Measurements from ENCODE around the gene B4GALT1. TPM values are rescaled to one million over a fixed set of nuclear protein-coding genes. Genes with fewer than 3 reads are reported as not detected.

Gene B4GALT1
- total and polyA plus RNA-seq, 2 donors (not counting 3 experiments of a cell fraction or from before 2014, with no cell fraction given) = 61.4 to 66.5 TPM

DNA sequence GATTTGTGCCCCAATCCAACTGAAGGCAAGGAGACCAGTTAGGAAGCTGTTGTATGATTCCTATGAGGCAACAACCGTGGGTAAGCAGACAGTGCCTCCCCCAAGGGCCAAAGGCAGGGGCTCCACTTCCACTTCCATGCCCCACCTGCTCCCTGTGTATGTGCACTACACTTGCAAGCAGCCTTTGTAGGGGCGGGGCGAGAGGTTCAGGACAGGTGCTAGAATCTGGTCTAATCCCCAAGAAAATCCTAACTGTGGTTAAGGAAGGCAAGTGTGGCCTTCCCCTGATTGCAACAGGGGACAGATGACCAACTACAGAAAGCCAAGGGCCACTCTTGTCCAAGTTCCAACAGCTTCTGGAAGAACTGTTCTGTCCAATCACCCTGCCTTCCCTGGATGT, 41.7 kb downstream of the B4GALT1 start:
- no TSS peak for BruUV-seq (replicated peaks)
- H3K79me2 ChIP-seq (ENCODE audit: control insufficient read depth, insufficient read depth, low read length) = no peaks in the 10 kb centered on the region
- ChIA-PET CTCF (no interaction called here), POLR2A (no interaction called here)
- H3K9me1 ChIP-seq (replicated peaks; ENCODE audit: control insufficient read depth, extremely low read depth, insufficient read depth, low read length) = no peaks in the 10 kb centered on the region
- no peaks in the 10 kb centered on the region for H4K20me1 ChIP-seq (replicated peaks; ENCODE audit: control insufficient read depth, extremely low read depth, insufficient read depth, low read length)
- dilution Hi-C loops (cut with MboI; ENCODE audit: extremely low pct_ligation_motif_present, low sequenced_read_pairs) = no loop called here
- H3K4me1 ChIP-seq (ENCODE audit: control insufficient read depth, extremely low read depth, insufficient read depth, low read length) = peaks cover 4% of the 10 kb centered on the region
- intact Hi-C loops (cut with micrococcal nuclease) = no loop called here
- no peak overlapping the region for H2AFZ ChIP-seq (ENCODE audit: low read depth, low read length)
- no peak overlapping the region for H3K4me3 ChIP-seq (replicated peaks in 1 of 3; ENCODE audit: insufficient read depth in 1 of 3, low read depth in 1 of 3, low read length in 3 of 3)
- FAIRE-seq (no peak), DNase-seq (ENCODE audit: low read depth, low spot score) (no peak)
- no peak overlapping the region for H3K4me2 ChIP-seq (ENCODE audit: insufficient read depth, low read length)
- H3K36me3 ChIP-seq (ENCODE audit: control insufficient read depth in 2 of 2, extremely low read depth in 1 of 2, insufficient read depth in 2 of 2, low read length in 2 of 2) = peaks cover 0 to 6% of the 10 kb centered on the region in 2 experiments
- H3K27me3 ChIP-seq (ENCODE audit: control insufficient read depth in 2 of 2, insufficient read depth in 2 of 2, low read length in 2 of 2) = no peaks in the 10 kb centered on the region
- TF ChIP-seq POLR2AphosphoS5 (IDR thresholded peaks at IDR 0.05; ENCODE audit: insufficient read depth, low read depth, low read length) (no peak), JUN (IDR thresholded peaks at IDR 0.05; ENCODE audit: borderline replicate concordance, insufficient read depth, insufficient read length, low read depth) (no peak), MYC (IDR thresholded peaks at IDR 0.05; ENCODE audit: low read depth, low read length) (no peak), FOS (IDR thresholded peaks at IDR 0.05; ENCODE audit: borderline replicate concordance, insufficient read depth, low read length) (no peak), EZH2 (IDR thresholded peaks at IDR 0.05; ENCODE audit: borderline replicate concordance, low read depth, low read length, severe bottlenecking) (no peak), POLR2A (IDR thresholded peaks at IDR 0.05; ENCODE audit: low read depth, low read length) (no peak), GATA2 (IDR thresholded peaks at IDR 0.05; ENCODE audit: insufficient read depth, insufficient read length, low read depth, low read length) (no peak)
- TF ChIP-seq, protein P1, sequence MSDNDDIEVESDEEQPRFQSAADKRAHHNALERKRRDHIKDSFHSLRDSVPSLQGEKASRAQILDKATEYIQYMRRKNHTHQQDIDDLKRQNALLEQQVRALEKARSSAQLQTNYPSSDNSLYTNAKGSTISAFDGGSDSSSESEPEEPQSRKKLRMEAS (IDR thresholded peaks at IDR 0.05; ENCODE audit: insufficient read depth, insufficient read length) = no peak
- TF ChIP-seq, protein P2, sequence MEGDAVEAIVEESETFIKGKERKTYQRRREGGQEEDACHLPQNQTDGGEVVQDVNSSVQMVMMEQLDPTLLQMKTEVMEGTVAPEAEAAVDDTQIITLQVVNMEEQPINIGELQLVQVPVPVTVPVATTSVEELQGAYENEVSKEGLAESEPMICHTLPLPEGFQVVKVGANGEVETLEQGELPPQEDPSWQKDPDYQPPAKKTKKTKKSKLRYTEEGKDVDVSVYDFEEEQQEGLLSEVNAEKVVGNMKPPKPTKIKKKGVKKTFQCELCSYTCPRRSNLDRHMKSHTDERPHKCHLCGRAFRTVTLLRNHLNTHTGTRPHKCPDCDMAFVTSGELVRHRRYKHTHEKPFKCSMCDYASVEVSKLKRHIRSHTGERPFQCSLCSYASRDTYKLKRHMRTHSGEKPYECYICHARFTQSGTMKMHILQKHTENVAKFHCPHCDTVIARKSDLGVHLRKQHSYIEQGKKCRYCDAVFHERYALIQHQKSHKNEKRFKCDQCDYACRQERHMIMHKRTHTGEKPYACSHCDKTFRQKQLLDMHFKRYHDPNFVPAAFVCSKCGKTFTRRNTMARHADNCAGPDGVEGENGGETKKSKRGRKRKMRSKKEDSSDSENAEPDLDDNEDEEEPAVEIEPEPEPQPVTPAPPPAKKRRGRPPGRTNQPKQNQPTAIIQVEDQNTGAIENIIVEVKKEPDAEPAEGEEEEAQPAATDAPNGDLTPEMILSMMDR (IDR thresholded peaks at IDR 0.05; ENCODE audit: extremely low read depth in 1 of 2, insufficient read depth in 1 of 2, low read depth in 1 of 2, low read length in 2 of 2) = no peak
- no peaks in the 10 kb centered on the region for H3K9me3 ChIP-seq (replicated peaks; ENCODE audit: control insufficient read depth, insufficient read depth, low read length)
- no peak overlapping the region for H3K9ac ChIP-seq (replicated peaks; ENCODE audit: extremely low read depth, insufficient read depth, low read length)
- H3K27ac ChIP-seq (ENCODE audit: insufficient read depth, low read depth, low read length) = no peak overlapping the region

Measured in endothelial cell of umbilical vein (primary cell).